Thyroid gland (tissue), 4 donors: ENCODE data around the gene AFF3. TPM values are rescaled to one million over a fixed set of nuclear protein-coding genes. Genes with fewer than 3 reads are reported as not detected.

Source experiments
- DNase-seq, 2 donors: peaks; one replicate each; pipeline ENCODE4 v3.0.0-alpha.2; 2019
- H3K27ac ChIP-seq, 3 donors: fragments of 200-600 bp; sonication (generic); 1 replicate in 2 of 3; 2 replicates in 1 of 3; pipeline ENCODE4 v1.5.1; 2016 to 2019; ENCODE audit warnings: mild to moderate bottlenecking in 1 of 3, moderate library complexity in 1 of 3
- H3K27me3 ChIP-seq: fragments of 200-600 bp; sonication (generic); one replicate; pipeline ENCODE4 v1.5.1; 2019
- H3K36me3 ChIP-seq, 2 donors: fragments of 200-600 bp; sonication (generic); one replicate each; pipeline ENCODE4 v1.5.1; 2016 to 2019
- H3K4me1 ChIP-seq, 2 donors: fragments of 200-600 bp; sonication (generic); one replicate each; pipeline ENCODE4 v1.5.1; 2017 to 2019
- H3K4me3 ChIP-seq, 3 donors: fragments of 200-600 bp; sonication (generic); replicated peaks in 1 of 3; 1 replicate in 2 of 3; 2 replicates in 1 of 3; pipeline ENCODE4 v1.5.1; 2016; ENCODE audit warnings: mild to moderate bottlenecking in 1 of 3
- H3K9me3 ChIP-seq: fragments of 200-600 bp; sonication (generic); one replicate; pipeline ENCODE4 v1.5.1; 2017
- POLR2A ChIP-seq, 2 donors: fragments of 450-650 bp; IDR thresholded peaks; one replicate each; pipeline ENCODE4 v1.6.1; 2017; ENCODE audit warnings: antibody characterized with exemption in 2 of 2, mild to moderate bottlenecking in 2 of 2, moderate library complexity in 1 of 2
- WGBS, 2 donors: methylation state at CpG; one replicate each; pipeline ENCODE4 v1.1.5; 2017; 5-methylcytosine and 5-hydroxymethylcytosine counted together
- intact Hi-C: fragments of 100-400 bp; cut with DNase I; formaldehyde crosslinking; loops from one replicate; pipeline ENCODE4 v1.15.1; 2023
- total RNA-seq, 4 donors: library from RNA; depleted of rRNA; stranded (reverse); fragments of >200 nt; gene quantifications; one replicate each; pipeline ENCODE4 v1.2.3, GENCODE V29; 2016
- TF ChIP-seq, protein P1 (sequence below), 6 experiments: fragments of 200-600 bp in 3 of 6; fragments of 450-650 bp in 3 of 6; sonication (generic) in 3 of 6; IDR thresholded peaks; one replicate each; pipeline ENCODE4 v1.5.1; 2016 to 2019; ENCODE audit warnings: antibody characterized with exemption in 6 of 6, mild to moderate bottlenecking in 2 of 6, inconsistent platforms in 1 of 6, moderate library complexity in 1 of 6

AFF3 gene
- total RNA-seq, 4 donors from 2014 or later = 0.54 to 2.6 (median 1.1) TPM

DNA sequence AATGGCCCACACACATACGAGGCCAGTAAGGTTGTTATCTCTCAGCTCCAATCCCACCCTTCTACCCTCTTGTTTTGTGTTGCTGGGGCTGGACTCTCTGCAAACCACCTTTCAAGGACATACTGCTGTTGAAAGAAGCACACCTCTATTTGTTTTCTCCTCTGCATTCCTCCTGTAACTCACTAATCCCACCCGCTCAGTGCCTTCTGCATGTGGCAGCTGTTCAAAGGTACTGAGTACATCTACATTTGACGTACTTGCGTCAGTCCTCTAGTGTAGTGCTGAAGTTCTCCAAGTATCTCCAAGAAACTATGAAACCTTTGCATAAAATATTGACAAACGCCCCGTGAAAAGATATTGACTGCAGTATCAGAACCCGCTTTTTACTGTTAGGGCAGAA lies 310.6 kb downstream of the AFF3 start:
- Histone ChIP-seq H3K27me3 (no peaks in the 10 kb centered on the region), H3K27ac (no peak overlapping the region), H3K9me3 (no peaks in the 10 kb centered on the region), H3K4me3 (no peak overlapping the region), H3K36me3 (no peaks in the 10 kb centered on the region), H3K4me1 (no peaks in the 10 kb centered on the region)
- intact Hi-C loops = no loop called here
- no peak for DNase-seq
- TF ChIP-seq, protein P1, sequence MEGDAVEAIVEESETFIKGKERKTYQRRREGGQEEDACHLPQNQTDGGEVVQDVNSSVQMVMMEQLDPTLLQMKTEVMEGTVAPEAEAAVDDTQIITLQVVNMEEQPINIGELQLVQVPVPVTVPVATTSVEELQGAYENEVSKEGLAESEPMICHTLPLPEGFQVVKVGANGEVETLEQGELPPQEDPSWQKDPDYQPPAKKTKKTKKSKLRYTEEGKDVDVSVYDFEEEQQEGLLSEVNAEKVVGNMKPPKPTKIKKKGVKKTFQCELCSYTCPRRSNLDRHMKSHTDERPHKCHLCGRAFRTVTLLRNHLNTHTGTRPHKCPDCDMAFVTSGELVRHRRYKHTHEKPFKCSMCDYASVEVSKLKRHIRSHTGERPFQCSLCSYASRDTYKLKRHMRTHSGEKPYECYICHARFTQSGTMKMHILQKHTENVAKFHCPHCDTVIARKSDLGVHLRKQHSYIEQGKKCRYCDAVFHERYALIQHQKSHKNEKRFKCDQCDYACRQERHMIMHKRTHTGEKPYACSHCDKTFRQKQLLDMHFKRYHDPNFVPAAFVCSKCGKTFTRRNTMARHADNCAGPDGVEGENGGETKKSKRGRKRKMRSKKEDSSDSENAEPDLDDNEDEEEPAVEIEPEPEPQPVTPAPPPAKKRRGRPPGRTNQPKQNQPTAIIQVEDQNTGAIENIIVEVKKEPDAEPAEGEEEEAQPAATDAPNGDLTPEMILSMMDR (IDR thresholded peaks at IDR 0.05) = no peak
- no peak for TF ChIP-seq POLR2A (IDR thresholded peaks at IDR 0.05)
- 86 to 87% methylated on average over 7 of the region's 7 CpGs for WGBS, 2 donors

DNA sequence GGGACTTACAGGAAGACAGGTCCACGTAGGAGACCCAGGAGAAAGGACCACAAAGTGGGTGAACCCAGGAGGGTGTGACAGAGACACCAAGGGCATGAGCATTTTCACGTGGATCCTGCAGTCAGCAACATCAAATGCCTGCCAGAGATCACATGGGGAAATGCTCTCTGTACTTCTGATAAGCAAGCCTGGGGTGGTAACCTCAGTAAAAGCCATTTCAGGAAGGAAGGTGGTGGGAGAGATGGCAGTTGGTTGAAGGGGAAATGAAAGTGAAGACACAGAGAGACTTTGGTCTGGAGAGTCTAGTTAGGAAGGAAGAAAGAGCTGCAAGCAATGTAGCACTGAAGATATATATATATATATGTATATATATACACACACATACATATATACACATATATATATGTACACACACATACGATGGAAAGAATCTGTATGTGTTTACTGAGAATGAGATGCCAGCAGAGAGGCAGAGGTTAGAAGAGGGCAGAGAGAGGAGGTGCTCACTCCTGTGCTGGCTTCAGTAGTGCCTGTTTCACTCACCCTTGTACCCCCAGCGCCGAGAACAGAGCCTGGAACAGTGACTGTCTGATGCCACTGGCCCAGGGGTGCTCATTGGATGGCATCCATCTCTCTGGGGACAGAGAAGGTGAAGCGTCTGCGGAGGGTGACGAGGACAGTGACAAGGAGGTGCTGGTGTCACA lies 314.9 kb downstream of the AFF3 start:
- no peaks in the 10 kb centered on the region for H3K4me1 ChIP-seq
- no peaks in the 10 kb centered on the region for H3K36me3 ChIP-seq
- 89 to 90% methylated on average over 8 of the region's 8 CpGs for WGBS, 2 donors
- no peak overlapping the region for H3K27ac ChIP-seq
- no peaks in the 10 kb centered on the region for H3K9me3 ChIP-seq
- no peak overlapping the region for H3K4me3 ChIP-seq
- TF ChIP-seq, protein P1 (IDR thresholded peaks at IDR 0.05) = no peak
- TF ChIP-seq POLR2A (IDR thresholded peaks at IDR 0.05) = no peak
- DNase-seq = no peak
- intact Hi-C loops = loop anchor here (10.0 kb wide), 1 partner anchor 417 kb away; no protein-coding TSS in a partner anchor
- no peaks in the 10 kb centered on the region for H3K27me3 ChIP-seq

DNA sequence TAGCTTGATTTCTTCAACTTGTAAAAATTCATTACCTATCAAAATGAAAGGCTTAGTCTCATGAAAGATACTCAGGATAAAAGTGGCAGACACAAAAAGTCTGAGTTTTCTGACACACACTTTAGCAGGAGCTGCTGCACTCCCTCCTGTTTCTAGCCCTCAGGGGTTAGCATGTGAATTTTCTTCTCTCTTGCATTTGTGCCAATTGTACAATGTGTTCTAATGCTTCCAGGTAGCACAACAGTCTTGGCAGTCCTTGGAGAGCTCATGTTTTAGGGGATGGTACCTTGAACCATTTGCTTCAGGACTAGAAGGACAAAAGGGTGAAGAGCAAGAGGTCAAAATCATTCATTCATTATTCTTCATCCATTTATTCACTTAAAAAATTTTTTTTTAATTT lies 316.8 kb downstream of the AFF3 start:
- H3K27me3 ChIP-seq = no peaks in the 10 kb centered on the region
- DNase-seq = no peak
- H3K4me1 ChIP-seq = no peaks in the 10 kb centered on the region
- H3K9me3 ChIP-seq = no peaks in the 10 kb centered on the region
- H3K4me3 ChIP-seq = no peak overlapping the region
- no peaks in the 10 kb centered on the region for H3K36me3 ChIP-seq
- intact Hi-C loops = loop anchor here (10.0 kb wide), 1 partner anchor 419 kb away; no protein-coding TSS in a partner anchor
- H3K27ac ChIP-seq = no peak overlapping the region
- TF ChIP-seq POLR2A (IDR thresholded peaks at IDR 0.05) = no peak
- TF ChIP-seq, protein P1 (IDR thresholded peaks at IDR 0.05) = no peak

DNA sequence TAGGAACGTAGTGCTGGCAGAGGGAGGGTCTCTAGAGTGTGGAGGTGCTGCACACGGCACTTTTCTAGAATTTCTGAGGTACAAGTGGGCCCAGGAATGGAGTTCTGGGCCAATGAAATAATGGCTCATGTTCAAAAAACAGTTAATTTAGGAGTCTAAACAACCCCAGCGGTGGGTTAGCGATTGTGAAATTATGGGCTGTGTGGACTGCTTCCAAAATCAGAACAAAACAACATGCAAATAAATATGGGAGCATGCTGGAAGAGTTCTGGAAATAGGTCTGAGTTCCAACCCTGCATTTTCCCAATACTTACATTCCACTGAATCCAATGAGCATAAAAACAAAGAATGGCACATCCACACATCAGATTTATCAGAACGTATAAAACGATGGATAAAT lies 317.6 kb downstream of the AFF3 start:
- H3K4me1 ChIP-seq = no peaks in the 10 kb centered on the region
- no peak overlapping the region for H3K4me3 ChIP-seq
- no peak for DNase-seq
- 77 to 79% methylated on average over 6 of the region's 6 CpGs for WGBS, 2 donors
- intact Hi-C loops = loop anchor here (10.0 kb wide), 1 partner anchor 420 kb away; no protein-coding TSS in a partner anchor
- H3K36me3 ChIP-seq = no peaks in the 10 kb centered on the region
- TF ChIP-seq, protein P1 (IDR thresholded peaks at IDR 0.05) = no peak
- TF ChIP-seq POLR2A (IDR thresholded peaks at IDR 0.05) = no peak
- no peaks in the 10 kb centered on the region for H3K9me3 ChIP-seq
- H3K27me3 ChIP-seq = no peaks in the 10 kb centered on the region
- no peak overlapping the region for H3K27ac ChIP-seq

DNA sequence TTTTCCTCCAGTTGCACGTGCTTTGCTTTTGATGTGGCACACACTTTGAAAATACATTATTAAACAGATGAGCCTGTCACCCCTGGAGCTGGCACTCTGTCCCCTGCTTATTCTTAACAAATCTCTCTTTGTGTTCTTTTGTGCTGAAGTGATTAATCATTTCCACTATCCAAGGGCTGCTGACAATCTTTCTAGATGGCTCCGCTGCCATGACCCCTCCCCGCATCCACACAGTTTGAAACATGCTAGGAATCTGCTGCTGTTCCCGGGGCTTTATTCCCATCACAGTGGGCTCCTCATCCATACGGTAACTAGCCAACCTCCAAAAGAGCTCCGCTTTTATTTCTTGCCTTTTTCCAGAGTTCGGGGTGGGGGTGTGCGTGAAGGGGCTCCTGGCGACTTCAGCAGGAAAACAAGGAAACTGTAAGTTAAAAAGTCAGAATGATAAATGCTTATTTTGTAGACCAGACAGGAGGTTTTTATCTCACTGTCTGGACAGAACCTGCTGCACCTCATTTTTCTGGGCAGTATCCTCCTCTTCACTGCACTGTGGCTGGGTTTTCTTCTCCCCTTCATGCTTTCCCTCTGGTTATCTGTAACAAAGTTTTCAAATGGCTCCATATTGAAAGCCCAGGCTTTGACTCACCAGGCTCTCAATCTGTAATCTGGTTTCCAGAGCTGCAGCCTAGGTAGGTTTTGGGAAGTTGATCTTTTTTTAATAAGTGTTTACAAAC lies 319.7 kb downstream of the AFF3 start:
- no peak overlapping the region for H3K4me3 ChIP-seq
- H3K36me3 ChIP-seq = no peaks in the 10 kb centered on the region
- intact Hi-C loops = loop anchor here (10.0 kb wide), 1 partner anchor 422 kb away; no protein-coding TSS in a partner anchor
- no peak overlapping the region for H3K27ac ChIP-seq
- H3K4me1 ChIP-seq = no peaks in the 10 kb centered on the region
- no peak for DNase-seq
- WGBS, 2 donors = 61 to 76% methylated on average over 9 of the region's 9 CpGs
- no peaks in the 10 kb centered on the region for H3K9me3 ChIP-seq
- no peak for TF ChIP-seq POLR2A (IDR thresholded peaks at IDR 0.05)
- TF ChIP-seq, protein P1 (IDR thresholded peaks at IDR 0.05) = no peak
- no peaks in the 10 kb centered on the region for H3K27me3 ChIP-seq
